Subcutaneous abdominal adipose tissue (tissue), 5 donors: ENCODE data around the gene LIN37.

Source experiments
- H3K27ac ChIP-seq: one replicate; pipeline ENCODE4 v1.7.0; 2013; ENCODE audit warnings: low read depth, mild to moderate bottlenecking, inconsistent platforms, low read length, moderate library complexity
- H3K27me3 ChIP-seq, 5 donors: one replicate each; pipeline ENCODE4 v1.7.0; 2013; ENCODE audit warnings: low read length in 5 of 5, inconsistent platforms in 1 of 5; ENCODE audit not compliant: control insufficient read depth in 5 of 5, insufficient read depth in 4 of 5
- H3K36me3 ChIP-seq, 5 donors: one replicate each; pipeline ENCODE4 v1.7.0; 2013; ENCODE audit warnings: low read length in 5 of 5; ENCODE audit not compliant: control insufficient read depth in 5 of 5, insufficient read depth in 5 of 5
- H3K4me1 ChIP-seq, 5 donors: one replicate each; pipeline ENCODE4 v1.7.0; 2013; ENCODE audit warnings: low read length in 5 of 5, mild to moderate bottlenecking in 3 of 5, moderate library complexity in 1 of 5; ENCODE audit not compliant: control insufficient read depth in 5 of 5, insufficient read depth in 5 of 5
- H3K4me3 ChIP-seq, 5 donors: one replicate each; pipeline ENCODE4 v1.7.0; 2013; ENCODE audit warnings: low read length in 5 of 5, low read depth in 1 of 5
- H3K9ac ChIP-seq, 5 donors: one replicate each; pipeline ENCODE4 v1.7.0; 2013; ENCODE audit warnings: low read length in 5 of 5, mild to moderate bottlenecking in 4 of 5, moderate library complexity in 3 of 5
- H3K9me3 ChIP-seq, 5 donors: one replicate each; pipeline ENCODE4 v1.7.0; 2013; ENCODE audit warnings: low read length in 5 of 5; ENCODE audit not compliant: control insufficient read depth in 5 of 5
- donor health status: healthy.
- donor health status: healthy.
- donor health status: healthy.
- donor health status: healthy.
- donor health status: healthy.

Gene LIN37

DNA sequence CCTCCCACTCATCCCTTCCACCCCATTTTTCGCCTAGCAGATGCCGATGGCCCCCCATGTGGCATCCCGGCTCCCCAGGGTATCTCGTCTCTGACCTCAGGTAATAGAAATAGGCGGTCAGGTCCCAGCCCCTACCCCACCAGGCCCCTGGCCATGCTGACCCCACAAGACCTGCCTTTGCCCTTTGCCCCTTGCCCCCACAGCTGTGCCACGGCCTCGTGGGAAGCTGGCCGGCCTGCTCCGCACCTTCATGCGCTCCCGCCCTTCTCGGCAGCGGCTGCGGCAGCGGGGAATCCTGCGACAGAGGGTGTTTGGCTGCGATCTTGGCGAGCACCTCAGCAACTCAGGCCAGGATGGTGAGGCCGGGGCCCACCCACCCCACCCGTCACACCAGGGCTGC, 32.3 kb downstream of the LIN37 start:
- Histone ChIP-seq H3K27ac (no peak overlapping the region), H3K36me3 (peaks cover 0 to 54% (median 23%) of the 10 kb centered on the region in 5 donors), H3K27me3 (no peaks in the 10 kb centered on the region), H3K9me3 (no peaks in the 10 kb centered on the region), H3K4me1 (peaks cover 0 to 8% (median 1%) of the 10 kb centered on the region in 5 donors), H3K9ac (no peak overlapping the region), H3K4me3 (no peak overlapping the region)

DNA sequence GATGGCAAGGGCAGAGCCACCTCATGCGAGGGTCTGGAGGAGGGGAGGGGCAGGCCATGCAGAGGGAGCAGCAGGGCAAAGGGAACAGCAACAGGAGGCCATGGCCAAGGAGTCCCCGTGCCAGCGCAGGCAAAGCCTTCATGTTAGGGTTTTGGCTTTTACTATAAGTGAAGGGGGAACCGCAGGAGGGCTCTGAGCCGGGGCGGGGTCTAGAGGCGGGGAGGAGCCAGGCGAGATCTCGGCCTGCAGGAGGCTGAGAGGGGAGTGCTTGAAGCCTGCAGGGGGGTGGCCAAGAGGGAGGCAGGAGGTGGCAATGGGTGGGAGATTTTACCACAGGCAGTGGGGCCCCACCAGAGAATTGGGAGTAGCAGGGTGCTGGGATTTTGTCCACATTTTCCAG, 33.3 kb downstream of the LIN37 start:
- no peaks in the 10 kb centered on the region for H3K4me1 ChIP-seq
- no peaks in the 10 kb centered on the region for H3K9me3 ChIP-seq
- H3K27ac ChIP-seq = no peak overlapping the region
- no peak overlapping the region for H3K4me3 ChIP-seq
- no peaks in the 10 kb centered on the region for H3K27me3 ChIP-seq
- peaks cover 0 to 58% (median 25%) of the 10 kb centered on the region in 5 donors for H3K36me3 ChIP-seq
- H3K9ac ChIP-seq = no peak overlapping the region

DNA sequence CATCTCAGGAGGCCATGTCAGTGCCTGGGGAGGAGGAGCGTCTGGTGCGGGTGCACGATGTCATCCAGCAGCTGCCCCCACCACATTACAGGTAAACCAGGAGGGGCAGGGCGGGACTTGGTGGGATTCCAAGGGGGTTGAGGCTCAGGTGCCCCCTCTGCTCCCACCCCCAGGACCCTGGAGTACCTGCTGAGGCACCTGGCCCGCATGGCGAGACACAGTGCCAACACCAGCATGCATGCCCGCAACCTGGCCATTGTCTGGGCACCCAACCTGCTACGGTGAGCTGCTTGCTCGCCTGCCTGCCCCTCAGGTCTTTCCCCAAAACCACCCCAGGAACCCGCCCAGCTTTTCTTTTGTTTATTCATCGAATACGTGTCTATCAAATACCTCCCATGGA, 34.2 kb downstream of the LIN37 start:
- Histone ChIP-seq H3K4me3 (no peak overlapping the region), H3K4me1 (no peaks in the 10 kb centered on the region), H3K9ac (no peak overlapping the region), H3K27ac (no peak overlapping the region), H3K9me3 (no peaks in the 10 kb centered on the region), H3K27me3 (no peaks in the 10 kb centered on the region), H3K36me3 (peaks cover 0 to 58% (median 25%) of the 10 kb centered on the region in 5 donors)

DNA sequence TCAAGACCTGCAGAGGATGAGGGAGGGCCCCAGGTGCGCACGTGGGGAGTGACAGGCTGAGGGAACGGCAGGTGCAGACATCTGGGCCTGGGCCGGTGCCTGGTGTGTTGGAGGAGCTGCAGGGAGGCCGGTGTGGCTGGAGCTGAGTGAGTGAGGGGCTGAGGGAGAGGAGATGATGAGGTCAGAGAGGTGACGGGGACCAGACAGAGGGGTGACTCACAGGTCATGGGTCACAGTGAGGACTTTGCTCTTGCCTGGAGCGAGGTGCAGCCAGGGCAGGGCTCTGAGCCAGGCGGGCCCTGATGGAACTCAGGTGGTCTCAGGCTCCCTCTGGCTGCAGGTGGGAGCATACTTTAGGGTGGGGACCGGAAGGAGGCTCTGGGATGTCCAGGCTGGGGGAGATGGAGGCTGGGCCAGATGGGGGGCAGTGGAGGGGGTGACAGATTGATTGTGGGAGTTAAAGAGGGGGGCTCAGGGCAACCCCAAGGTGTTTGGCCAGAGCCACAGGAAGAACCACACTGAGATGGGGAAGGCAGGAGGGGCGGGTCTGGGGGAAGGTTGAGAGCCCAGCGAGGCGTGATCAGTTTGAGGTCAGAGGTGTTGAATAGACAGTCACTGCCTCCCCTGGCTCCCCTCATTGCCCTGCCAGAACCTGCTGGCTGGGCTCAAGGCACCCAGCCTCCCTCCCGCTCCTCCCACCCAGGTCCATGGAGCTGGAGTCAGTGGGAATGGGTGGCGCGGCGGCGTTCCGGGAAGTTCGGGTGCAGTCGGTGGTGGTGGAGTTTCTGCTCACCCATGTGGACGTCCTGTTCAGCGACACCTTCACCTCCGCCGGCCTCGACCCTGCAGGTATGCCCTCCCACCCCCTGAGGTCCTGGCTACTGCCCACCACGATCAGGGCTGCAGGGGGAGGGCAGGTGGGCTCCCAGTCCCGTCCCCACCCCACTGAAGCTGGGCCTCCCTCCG, 35.4 kb downstream of the LIN37 start:
- H3K4me3 ChIP-seq = no peak overlapping the region
- no peaks in the 10 kb centered on the region for H3K27me3 ChIP-seq
- H3K36me3 ChIP-seq = peaks cover 0 to 48% (median 25%) of the 10 kb centered on the region in 5 donors

DNA sequence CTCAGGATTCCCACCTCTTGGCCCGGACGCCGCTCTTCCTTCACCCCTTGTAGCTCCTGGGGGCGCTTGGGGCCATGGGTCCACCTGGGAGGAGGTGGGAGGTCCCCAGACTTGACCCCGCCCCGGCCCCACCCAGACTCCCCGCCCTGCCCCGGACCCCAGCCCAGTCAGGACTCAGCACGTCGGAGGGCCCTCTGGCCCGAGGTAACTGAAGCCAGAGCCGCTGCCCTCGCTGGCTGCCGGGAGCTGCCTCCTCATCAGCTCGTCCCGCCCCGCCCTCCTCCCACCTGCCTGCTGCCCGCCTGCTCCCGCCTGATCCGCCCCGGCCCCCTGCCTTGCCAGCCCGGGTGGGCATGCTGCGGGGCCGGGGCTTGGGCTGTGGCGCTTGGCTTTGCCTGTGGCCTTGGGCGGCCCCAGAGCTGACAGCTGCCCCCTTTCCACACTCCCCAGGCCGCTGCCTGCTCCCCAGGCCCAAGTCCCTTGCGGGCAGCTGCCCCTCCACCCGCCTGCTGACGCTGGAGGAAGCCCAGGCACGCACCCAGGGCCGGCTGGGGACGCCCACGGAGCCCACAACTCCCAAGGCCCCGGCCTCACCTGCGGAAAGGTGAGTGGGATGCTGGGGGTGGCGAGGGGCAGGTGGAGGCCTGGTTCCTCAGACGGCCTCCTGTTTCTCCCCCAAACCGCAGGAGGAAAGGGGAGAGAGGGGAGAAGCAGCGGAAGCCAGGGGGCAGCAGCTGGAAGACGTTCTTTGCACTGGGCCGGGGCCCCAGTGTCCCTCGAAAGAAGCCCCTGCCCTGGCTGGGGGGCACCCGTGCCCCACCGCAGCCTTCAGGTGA, 36.3 kb downstream of the LIN37 start:
- H3K27ac ChIP-seq = no peak overlapping the region
- H3K4me1 ChIP-seq = no peaks in the 10 kb centered on the region
- H3K36me3 ChIP-seq = peaks cover 0 to 45% (median 25%) of the 10 kb centered on the region in 5 donors
- H3K27me3 ChIP-seq = no peaks in the 10 kb centered on the region
- no peak overlapping the region for H3K4me3 ChIP-seq
- no peak overlapping the region for H3K9ac ChIP-seq
- H3K9me3 ChIP-seq = no peaks in the 10 kb centered on the region

More for the DNA sequence above, 35.4 kb downstream of the LIN37 start:
- Histone ChIP-seq H3K4me1 (no peaks in the 10 kb centered on the region), H3K9ac (no peak overlapping the region), H3K27ac (no peak overlapping the region), H3K9me3 (no peaks in the 10 kb centered on the region)

DNA sequence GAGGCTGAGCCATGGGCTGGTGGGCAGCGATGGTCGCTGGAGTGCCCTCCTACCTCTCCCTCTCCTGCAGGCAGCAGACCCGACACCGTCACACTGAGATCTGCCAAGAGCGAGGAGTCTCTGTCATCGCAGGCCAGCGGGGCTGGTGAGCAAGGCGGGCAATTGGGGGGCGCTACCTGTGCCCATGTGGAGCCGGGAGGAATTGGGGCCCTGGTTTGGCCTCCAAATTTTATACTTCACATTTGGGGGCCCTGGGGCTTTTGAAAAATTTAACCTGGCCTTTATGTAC, 36.9 kb downstream of the LIN37 start:
- Histone ChIP-seq H3K4me1 (no peaks in the 10 kb centered on the region), H3K36me3 (peaks cover 0 to 40% (median 23%) of the 10 kb centered on the region in 5 donors), H3K27ac (no peak overlapping the region), H3K9ac (no peak overlapping the region), H3K4me3 (no peak overlapping the region), H3K9me3 (no peaks in the 10 kb centered on the region), H3K27me3 (no peaks in the 10 kb centered on the region)

DNA sequence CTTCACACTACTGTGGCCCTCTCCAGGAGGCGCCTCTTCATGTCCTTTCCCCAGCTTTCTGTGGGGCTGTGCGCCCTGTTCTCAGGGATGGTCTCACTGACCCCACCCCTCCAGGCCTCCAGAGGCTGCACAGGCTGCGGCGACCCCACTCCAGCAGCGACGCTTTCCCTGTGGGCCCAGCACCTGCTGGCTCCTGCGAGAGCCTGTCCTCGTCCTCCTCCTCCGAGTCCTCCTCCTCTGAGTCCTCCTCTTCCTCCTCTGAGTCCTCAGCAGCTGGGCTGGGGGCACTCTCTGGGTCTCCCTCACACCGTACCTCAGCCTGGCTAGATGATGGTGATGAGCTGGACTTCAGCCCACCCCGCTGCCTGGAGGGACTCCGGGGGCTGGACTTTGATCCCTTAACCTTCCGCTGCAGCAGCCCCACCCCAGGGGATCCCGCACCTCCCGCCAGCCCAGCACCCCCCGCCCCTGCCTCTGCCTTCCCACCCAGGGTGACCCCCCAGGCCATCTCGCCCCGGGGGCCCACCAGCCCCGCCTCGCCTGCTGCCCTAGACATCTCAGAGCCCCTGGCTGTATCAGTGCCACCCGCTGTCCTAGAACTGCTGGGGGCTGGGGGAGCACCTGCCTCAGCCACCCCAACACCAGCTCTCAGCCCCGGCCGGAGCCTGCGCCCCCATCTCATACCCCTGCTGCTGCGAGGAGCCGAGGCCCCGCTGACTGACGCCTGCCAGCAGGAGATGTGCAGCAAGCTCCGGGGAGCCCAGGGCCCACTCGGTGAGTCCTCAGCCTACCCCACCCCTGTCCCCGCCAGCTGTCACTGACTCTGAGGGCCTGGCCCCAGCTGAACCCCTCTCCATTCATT, 38.2 kb downstream of the LIN37 start:
- Histone ChIP-seq H3K4me3 (no peak overlapping the region), H3K4me1 (no peaks in the 10 kb centered on the region), H3K9me3 (no peaks in the 10 kb centered on the region), H3K27ac (no peak overlapping the region), H3K9ac (no peak overlapping the region), H3K27me3 (peaks cover 0 to 6% (median 0%) of the 10 kb centered on the region in 5 donors), H3K36me3 (peaks cover 0 to 30% (median 15%) of the 10 kb centered on the region in 5 donors)

DNA sequence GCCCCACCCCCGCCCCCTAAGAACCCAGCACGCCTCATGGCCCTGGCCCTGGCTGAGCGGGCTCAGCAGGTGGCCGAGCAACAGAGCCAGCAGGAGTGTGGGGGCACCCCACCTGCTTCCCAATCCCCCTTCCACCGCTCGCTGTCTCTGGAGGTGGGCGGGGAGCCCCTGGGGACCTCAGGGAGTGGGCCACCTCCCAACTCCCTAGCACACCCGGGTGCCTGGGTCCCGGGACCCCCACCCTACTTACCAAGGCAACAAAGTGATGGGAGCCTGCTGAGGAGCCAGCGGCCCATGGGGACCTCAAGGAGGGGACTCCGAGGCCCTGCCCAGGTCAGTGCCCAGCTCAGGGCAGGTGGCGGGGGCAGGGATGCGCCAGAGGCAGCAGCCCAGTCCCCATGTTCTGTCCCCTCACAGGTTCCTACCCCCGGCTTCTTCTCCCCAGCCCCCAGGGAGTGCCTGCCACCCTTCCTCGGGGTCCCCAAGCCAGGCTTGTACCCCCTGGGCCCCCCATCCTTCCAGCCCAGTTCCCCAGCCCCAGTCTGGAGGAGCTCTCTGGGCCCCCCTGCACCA, 38.9 kb downstream of the LIN37 start:
- no peak overlapping the region for H3K9ac ChIP-seq
- H3K27ac ChIP-seq = no peak overlapping the region
- peaks cover 0 to 22% (median 11%) of the 10 kb centered on the region in 5 donors for H3K36me3 ChIP-seq
- no peaks in the 10 kb centered on the region for H3K9me3 ChIP-seq
- H3K27me3 ChIP-seq = peaks cover 0 to 6% (median 0%) of the 10 kb centered on the region in 5 donors
- no peaks in the 10 kb centered on the region for H3K4me1 ChIP-seq
- no peak overlapping the region for H3K4me3 ChIP-seq

DNA sequence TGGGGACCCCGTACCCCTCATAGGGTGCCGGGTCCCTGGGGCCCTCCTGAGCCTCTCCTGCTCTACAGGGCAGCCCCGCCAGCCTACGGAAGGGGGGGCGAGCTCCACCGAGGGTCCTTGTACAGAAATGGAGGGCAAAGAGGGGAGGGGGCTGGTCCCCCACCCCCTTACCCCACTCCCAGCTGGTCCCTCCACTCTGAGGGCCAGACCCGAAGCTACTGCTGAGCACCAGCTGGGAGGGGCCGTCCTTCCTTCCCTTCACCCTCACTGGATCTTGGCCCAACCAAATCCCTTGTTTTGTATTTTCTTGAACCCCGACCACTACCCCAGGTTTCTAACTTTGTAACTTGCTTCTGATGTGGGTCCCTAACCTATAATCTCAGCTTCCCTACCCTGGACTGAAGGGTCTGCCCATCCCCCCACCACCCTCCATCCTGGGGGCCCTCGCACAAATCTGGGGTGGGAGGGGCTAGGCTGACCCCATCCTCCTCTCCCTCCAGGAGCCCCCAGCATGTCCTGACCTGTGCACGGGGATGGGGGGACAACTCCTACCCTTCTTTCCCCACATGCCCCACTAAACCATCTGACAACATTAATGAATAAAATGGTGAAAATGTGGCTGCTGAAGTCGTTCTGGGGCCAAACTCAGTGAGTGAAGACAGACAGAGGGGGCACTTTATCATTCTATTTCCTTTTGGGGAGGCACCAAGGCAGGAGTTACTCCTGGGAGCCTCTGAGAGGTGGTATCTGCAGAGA, 40.0 kb downstream of the LIN37 start:
- Histone ChIP-seq H3K4me3 (no peak overlapping the region), H3K27me3 (peaks cover 0 to 6% (median 0%) of the 10 kb centered on the region in 5 donors), H3K9me3 (no peaks in the 10 kb centered on the region), H3K27ac (no peak overlapping the region), H3K36me3 (peaks cover 0 to 14% (median 4%) of the 10 kb centered on the region in 5 donors), H3K4me1 (peaks cover 0 to 3% (median 0%) of the 10 kb centered on the region in 5 donors), H3K9ac (no peak overlapping the region)
